ENCODE data around the gene TMEM212. TPM values are rescaled to one million over a fixed set of nuclear protein-coding genes. Genes with fewer than 3 reads are reported as not detected.
A peak's percentile ranks its signal among the peaks of the same experiment; 100 is the strongest.

TMEM212 gene
- total and polyA plus RNA-seq, 2 of the 13 experiments (the other 11 are each of a cell fraction or from before 2014, with no cell fraction given): not detected

DNA sequence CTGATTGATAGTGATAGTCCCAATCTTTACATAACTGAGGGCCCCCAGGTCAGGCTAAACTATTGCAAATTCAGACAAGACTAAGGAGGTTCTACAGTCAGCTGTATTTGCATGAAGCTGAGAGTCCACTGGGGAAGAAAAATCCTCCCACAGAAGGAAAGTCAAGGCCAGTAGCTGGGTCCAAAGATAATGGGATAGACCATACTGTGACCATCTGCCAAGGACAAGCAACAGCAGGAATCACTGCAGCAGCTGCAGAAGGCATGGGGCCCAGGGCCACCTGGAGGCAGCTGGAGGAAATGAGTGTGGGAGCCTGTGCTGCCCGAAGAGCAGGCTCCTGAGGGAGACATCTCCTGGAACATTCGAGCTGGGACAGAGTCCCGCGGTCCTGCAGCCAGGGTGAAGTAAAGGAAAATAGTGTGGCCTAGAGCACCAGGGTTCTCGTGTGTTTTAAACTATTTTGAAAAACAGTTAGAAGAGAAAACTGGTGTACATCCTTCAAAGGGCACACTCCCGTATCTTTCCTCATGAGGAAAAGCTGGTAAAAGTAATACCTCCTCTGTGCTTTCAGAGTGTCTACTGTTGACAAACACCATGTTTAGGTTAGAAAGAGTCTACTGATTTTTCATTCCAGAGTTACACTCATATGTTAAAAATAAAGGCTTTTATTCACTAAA is 13.2 kb upstream of the TMEM212 start (continued):
- TF ChIP-seq, protein P1, sequence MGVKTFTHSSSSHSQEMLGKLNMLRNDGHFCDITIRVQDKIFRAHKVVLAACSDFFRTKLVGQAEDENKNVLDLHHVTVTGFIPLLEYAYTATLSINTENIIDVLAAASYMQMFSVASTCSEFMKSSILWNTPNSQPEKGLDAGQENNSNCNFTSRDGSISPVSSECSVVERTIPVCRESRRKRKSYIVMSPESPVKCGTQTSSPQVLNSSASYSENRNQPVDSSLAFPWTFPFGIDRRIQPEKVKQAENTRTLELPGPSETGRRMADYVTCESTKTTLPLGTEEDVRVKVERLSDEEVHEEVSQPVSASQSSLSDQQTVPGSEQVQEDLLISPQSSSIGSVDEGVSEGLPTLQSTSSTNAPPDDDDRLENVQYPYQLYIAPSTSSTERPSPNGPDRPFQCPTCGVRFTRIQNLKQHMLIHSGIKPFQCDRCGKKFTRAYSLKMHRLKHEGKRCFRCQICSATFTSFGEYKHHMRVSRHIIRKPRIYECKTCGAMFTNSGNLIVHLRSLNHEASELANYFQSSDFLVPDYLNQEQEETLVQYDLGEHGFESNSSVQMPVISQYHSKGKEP (CRISPR knock-in tag; IDR thresholded peaks at IDR 0.05): no peak
- TF ChIP-seq, protein P2, sequence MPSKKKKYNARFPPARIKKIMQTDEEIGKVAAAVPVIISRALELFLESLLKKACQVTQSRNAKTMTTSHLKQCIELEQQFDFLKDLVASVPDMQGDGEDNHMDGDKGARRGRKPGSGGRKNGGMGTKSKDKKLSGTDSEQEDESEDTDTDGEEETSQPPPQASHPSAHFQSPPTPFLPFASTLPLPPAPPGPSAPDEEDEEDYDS (CRISPR knock-in tag; IDR thresholded peaks at IDR 0.05): peak; percentile 51; the same call in 1 of the 2 replicates
- TF ChIP-seq, protein P3, sequence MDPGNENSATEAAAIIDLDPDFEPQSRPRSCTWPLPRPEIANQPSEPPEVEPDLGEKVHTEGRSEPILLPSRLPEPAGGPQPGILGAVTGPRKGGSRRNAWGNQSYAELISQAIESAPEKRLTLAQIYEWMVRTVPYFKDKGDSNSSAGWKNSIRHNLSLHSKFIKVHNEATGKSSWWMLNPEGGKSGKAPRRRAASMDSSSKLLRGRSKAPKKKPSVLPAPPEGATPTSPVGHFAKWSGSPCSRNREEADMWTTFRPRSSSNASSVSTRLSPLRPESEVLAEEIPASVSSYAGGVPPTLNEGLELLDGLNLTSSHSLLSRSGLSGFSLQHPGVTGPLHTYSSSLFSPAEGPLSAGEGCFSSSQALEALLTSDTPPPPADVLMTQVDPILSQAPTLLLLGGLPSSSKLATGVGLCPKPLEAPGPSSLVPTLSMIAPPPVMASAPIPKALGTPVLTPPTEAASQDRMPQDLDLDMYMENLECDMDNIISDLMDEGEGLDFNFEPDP (CRISPR knock-in tag; conservative IDR thresholded peaks at IDR 0.05): 0 out of 2 replicates have a peak, but pooled peaks have one; percentile 86
- peak; percentile 38; the same call in 1 of the 2 replicates for TF ChIP-seq ZNF768 (CRISPR knock-in tag; IDR thresholded peaks at IDR 0.05)
- TF ChIP-seq KLF12 (CRISPR knock-in tag; IDR thresholded peaks at IDR 0.05; ENCODE audit: borderline replicate concordance): no peak
- TF ChIP-seq, protein P4, sequence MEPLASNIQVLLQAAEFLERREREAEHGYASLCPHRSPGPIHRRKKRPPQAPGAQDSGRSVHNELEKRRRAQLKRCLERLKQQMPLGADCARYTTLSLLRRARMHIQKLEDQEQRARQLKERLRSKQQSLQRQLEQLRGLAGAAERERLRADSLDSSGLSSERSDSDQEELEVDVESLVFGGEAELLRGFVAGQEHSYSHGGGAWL (CRISPR knock-in tag; IDR thresholded peaks at IDR 0.05): 0 out of 2 replicates have a peak, but pooled peaks have one; percentile 59
- no peak for TF ChIP-seq SATB2 (CRISPR knock-in tag; IDR thresholded peaks at IDR 0.05)
- no peak for TF ChIP-seq SOX6 (IDR thresholded peaks at IDR 0.05)
- TF ChIP-seq SOX6 (CRISPR knock-in tag; IDR thresholded peaks at IDR 0.05): peak; percentile 84
- TF ChIP-seq, protein P5, sequence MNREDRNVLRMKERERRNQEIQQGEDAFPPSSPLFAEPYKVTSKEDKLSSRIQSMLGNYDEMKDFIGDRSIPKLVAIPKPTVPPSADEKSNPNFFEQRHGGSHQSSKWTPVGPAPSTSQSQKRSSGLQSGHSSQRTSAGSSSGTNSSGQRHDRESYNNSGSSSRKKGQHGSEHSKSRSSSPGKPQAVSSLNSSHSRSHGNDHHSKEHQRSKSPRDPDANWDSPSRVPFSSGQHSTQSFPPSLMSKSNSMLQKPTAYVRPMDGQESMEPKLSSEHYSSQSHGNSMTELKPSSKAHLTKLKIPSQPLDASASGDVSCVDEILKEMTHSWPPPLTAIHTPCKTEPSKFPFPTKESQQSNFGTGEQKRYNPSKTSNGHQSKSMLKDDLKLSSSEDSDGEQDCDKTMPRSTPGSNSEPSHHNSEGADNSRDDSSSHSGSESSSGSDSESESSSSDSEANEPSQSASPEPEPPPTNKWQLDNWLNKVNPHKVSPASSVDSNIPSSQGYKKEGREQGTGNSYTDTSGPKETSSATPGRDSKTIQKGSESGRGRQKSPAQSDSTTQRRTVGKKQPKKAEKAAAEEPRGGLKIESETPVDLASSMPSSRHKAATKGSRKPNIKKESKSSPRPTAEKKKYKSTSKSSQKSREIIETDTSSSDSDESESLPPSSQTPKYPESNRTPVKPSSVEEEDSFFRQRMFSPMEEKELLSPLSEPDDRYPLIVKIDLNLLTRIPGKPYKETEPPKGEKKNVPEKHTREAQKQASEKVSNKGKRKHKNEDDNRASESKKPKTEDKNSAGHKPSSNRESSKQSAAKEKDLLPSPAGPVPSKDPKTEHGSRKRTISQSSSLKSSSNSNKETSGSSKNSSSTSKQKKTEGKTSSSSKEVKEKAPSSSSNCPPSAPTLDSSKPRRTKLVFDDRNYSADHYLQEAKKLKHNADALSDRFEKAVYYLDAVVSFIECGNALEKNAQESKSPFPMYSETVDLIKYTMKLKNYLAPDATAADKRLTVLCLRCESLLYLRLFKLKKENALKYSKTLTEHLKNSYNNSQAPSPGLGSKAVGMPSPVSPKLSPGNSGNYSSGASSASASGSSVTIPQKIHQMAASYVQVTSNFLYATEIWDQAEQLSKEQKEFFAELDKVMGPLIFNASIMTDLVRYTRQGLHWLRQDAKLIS (CRISPR knock-in tag; IDR thresholded peaks at IDR 0.05): 0 out of 2 replicates have a peak, but pooled peaks have one; percentile 53
- no peak for TF ChIP-seq MXI1 (IDR thresholded peaks at IDR 0.05; ENCODE audit: borderline replicate concordance, low read depth, low read length)
- TF ChIP-seq HMG20B (CRISPR knock-in tag; conservative IDR thresholded peaks at IDR 0.05): 0 out of 2 replicates have a peak, but pooled peaks have one; percentile 69
- TF ChIP-seq YEATS2 (CRISPR knock-in tag; IDR thresholded peaks at IDR 0.05; ENCODE audit: borderline replicate concordance): peak; percentile 45; the same call in 1 of the 2 replicates
- TF ChIP-seq, protein P6, sequence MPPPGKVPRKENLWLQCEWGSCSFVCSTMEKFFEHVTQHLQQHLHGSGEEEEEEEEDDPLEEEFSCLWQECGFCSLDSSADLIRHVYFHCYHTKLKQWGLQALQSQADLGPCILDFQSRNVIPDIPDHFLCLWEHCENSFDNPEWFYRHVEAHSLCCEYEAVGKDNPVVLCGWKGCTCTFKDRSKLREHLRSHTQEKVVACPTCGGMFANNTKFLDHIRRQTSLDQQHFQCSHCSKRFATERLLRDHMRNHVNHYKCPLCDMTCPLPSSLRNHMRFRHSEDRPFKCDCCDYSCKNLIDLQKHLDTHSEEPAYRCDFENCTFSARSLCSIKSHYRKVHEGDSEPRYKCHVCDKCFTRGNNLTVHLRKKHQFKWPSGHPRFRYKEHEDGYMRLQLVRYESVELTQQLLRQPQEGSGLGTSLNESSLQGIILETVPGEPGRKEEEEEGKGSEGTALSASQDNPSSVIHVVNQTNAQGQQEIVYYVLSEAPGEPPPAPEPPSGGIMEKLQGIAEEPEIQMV (CRISPR knock-in tag; IDR thresholded peaks at IDR 0.05; ENCODE audit: low read depth): peak; percentile 71; the same call in 1 of the 2 replicates
- TF ChIP-seq, protein P7, sequence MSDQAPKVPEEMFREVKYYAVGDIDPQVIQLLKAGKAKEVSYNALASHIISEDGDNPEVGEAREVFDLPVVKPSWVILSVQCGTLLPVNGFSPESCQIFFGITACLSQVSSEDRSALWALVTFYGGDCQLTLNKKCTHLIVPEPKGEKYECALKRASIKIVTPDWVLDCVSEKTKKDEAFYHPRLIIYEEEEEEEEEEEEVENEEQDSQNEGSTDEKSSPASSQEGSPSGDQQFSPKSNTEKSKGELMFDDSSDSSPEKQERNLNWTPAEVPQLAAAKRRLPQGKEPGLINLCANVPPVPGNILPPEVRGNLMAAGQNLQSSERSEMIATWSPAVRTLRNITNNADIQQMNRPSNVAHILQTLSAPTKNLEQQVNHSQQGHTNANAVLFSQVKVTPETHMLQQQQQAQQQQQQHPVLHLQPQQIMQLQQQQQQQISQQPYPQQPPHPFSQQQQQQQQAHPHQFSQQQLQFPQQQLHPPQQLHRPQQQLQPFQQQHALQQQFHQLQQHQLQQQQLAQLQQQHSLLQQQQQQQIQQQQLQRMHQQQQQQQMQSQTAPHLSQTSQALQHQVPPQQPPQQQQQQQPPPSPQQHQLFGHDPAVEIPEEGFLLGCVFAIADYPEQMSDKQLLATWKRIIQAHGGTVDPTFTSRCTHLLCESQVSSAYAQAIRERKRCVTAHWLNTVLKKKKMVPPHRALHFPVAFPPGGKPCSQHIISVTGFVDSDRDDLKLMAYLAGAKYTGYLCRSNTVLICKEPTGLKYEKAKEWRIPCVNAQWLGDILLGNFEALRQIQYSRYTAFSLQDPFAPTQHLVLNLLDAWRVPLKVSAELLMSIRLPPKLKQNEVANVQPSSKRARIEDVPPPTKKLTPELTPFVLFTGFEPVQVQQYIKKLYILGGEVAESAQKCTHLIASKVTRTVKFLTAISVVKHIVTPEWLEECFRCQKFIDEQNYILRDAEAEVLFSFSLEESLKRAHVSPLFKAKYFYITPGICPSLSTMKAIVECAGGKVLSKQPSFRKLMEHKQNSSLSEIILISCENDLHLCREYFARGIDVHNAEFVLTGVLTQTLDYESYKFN (CRISPR knock-in tag; conservative IDR thresholded peaks at IDR 0.05): peak; percentile 76

All from HepG2 (cell line).